Adrenal gland (tissue), 12 donors: ENCODE measurements around the gene ADCY2. TPM values are rescaled to one million over a fixed set of nuclear protein-coding genes. Genes with fewer than 3 reads are reported as not detected.

Experiments
- DNase-seq, 7 donors: peaks; one replicate each; pipeline ENCODE4 v3.0.0-alpha.2; 2019 to 2020
- H3K27ac ChIP-seq, 5 donors: fragments of 200-600 bp; sonication (generic) in 4 of 5; 1 replicate in 3 of 5; 2 replicates in 2 of 5; pipeline versions ENCODE4 v1.5.1 to v1.8.0; 2016 to 2020; ENCODE audit warnings: mild to moderate bottlenecking in 1 of 5
- H3K27me3 ChIP-seq: fragments of 200-600 bp; 2 replicates; pipeline ENCODE4 v1.8.0; 2021
- H3K36me3 ChIP-seq, 2 donors: fragments of 200-600 bp; replicated peaks in 1 of 2; 1 replicate in 1 of 2; 2 replicates in 1 of 2; pipeline versions ENCODE4 v1.5.1 to v1.8.0; 2018 to 2022
- H3K4me1 ChIP-seq, 2 donors: fragments of 200-600 bp; replicated peaks in 1 of 2; 1 replicate in 1 of 2; 2 replicates in 1 of 2; pipeline versions ENCODE4 v1.5.1 to v1.8.0; 2018 to 2021
- H3K4me3 ChIP-seq, 4 donors: fragments of 200-600 bp; sonication (generic) in 3 of 4; one replicate each; pipeline ENCODE4 v1.5.1; 2016 to 2018
- H3K9me3 ChIP-seq, 3 donors: fragments of 200-600 bp; sonication (generic) in 1 of 3; replicated peaks in 1 of 3; 1 replicate in 2 of 3; 2 replicates in 1 of 3; pipeline versions ENCODE4 v1.5.1 to v1.8.0; 2016 to 2021
- CTCF ChIP-seq, 6 experiments: fragments of 450-650 bp in 4 of 6; fragments of 200-600 bp in 2 of 6; sonication (generic) in 1 of 6; IDR thresholded peaks; 1 replicate in 5 of 6; 2 replicates in 1 of 6; pipeline versions ENCODE4 v1.5.1 to v1.8.0; 2016 to 2021; ENCODE audit warnings: antibody characterized with exemption in 6 of 6, mild to moderate bottlenecking in 2 of 6, moderate library complexity in 1 of 6
- POLR2A ChIP-seq, 2 donors: fragments of 450-650 bp; IDR thresholded peaks; one replicate each; pipeline ENCODE4 v1.6.1; 2017; ENCODE audit warnings: antibody characterized with exemption in 2 of 2, mild to moderate bottlenecking in 2 of 2, moderate library complexity in 1 of 2
- WGBS, 4 donors: extraction: QIAGEN DNeasy Blood & Tissue Kit in 2 of 4; methylation state at CpG; one replicate each; pipeline versions ENCODE4 v1.1.5 to v1.1.7; 2013 to 2017; 5-methylcytosine and 5-hydroxymethylcytosine counted together
- intact Hi-C, 2 donors: fragments of 100-400 bp; cut with DNase I; formaldehyde crosslinking; loops; one replicate each; pipeline versions ENCODE4 v1.14.1 to v1.15.0; 2022 to 2023
- polyA plus RNA-seq, 3 donors: library from polyadenylated mRNA; stranded (reverse); fragments of 200-250 nt in 2 of 3; fragments of 350-450 nt in 1 of 3; fragmentation: Illumina TruSeq in 1 of 3; extraction: RNeasy Lipid Tissue Mini Kit (QIAGEN cat#74804) in 1 of 3; gene quantifications; one replicate each; pipeline ENCODE4 v1.2.3, GENCODE V29; 2013 to 2014
- total RNA-seq, 9 donors: library from RNA; depleted of rRNA in 4 of 9; stranded (reverse); fragments of >200 nt in 4 of 9; fragments of 120-200 nt in 1 of 9; fragmentation: NEBNext Ultra II Directional in 1 of 9; extraction: Animal tissue kit (Norgen Biotek cat#: 25700) in 1 of 9; gene quantifications; one replicate each; pipeline versions ENCODE4 v1.1.0 to v1.2.4, GENCODE V29; 2013 to 2023
- donor health status: healthy with polysubstance abuse.
- donor health status: Bipolar disorder and iron deficiency.
- donor health status: DM: yes; HTN: yes; CAD: no.
- donor health status: DM: no; HTN: no; CAD: no.
- donor health status: DM: no; HTN: no; CAD: no.
- donor health status: DM: yes; HTN: yes; CAD: no.

The ADCY2 gene
- total and polyA plus RNA-seq, 12 donors: 0.85 to 6.6 (median 2.3) TPM

- H3K27ac ChIP-seq: no peak overlapping the region
- no peak overlapping the region for H3K4me3 ChIP-seq
- WGBS, 4 donors: 41 to 55% (median 52%) methylated on average over 8 to 9 of the region's 9 CpGs
- H3K4me1 ChIP-seq: peaks cover 0 to 6% of the 10 kb centered on the region in 2 donors
- no peaks in the 10 kb centered on the region for H3K27me3 ChIP-seq
- intact Hi-C loops: no loop called here
- H3K36me3 ChIP-seq: no peaks in the 10 kb centered on the region
- TF ChIP-seq POLR2A (IDR thresholded peaks at IDR 0.05) (no peak), CTCF (IDR thresholded peaks at IDR 0.05) (peak in 1 of 6 experiments; percentile 6)
- no peaks in the 10 kb centered on the region for H3K9me3 ChIP-seq
- no peak for DNase-seq
Measured at GRCh38 chr5:7816535-7816901, 420.6 kb downstream of the ADCY2 start.

GRCh38 chr5:7822449-7822848 lies 426.5 kb downstream of the ADCY2 start:
- Histone ChIP-seq H3K4me1 (no peaks in the 10 kb centered on the region), H3K4me3 (no peak overlapping the region), H3K27ac (no peak overlapping the region), H3K27me3 (no peaks in the 10 kb centered on the region), H3K36me3 (no peaks in the 10 kb centered on the region), H3K9me3 (no peaks in the 10 kb centered on the region)
- WGBS, 4 donors: 45 to 85% (median 71%) methylated on average over 3 of the region's 3 CpGs
- no peak for TF ChIP-seq CTCF (IDR thresholded peaks at IDR 0.05)
- TF ChIP-seq POLR2A (IDR thresholded peaks at IDR 0.05): no peak
- no peak for DNase-seq
- intact Hi-C loops: no loop called here

- WGBS, 4 donors: 62 to 75% (median 70%) methylated on average over 8 of the region's 8 CpGs
- Histone ChIP-seq H3K27me3 (no peaks in the 10 kb centered on the region), H3K4me1 (no peaks in the 10 kb centered on the region), H3K36me3 (no peaks in the 10 kb centered on the region), H3K9me3 (no peaks in the 10 kb centered on the region), H3K4me3 (no peak overlapping the region), H3K27ac (no peak overlapping the region)
- no peak for DNase-seq
- intact Hi-C loops: no loop called here
- TF ChIP-seq POLR2A (IDR thresholded peaks at IDR 0.05) (no peak), CTCF (IDR thresholded peaks at IDR 0.05) (no peak)
Measured at GRCh38 chr5:7823594-7823993, 427.7 kb downstream of the ADCY2 start.

GRCh38 chr5:7824995-7825394 lies 429.1 kb downstream of the ADCY2 start:
- no peak overlapping the region for H3K4me3 ChIP-seq
- no peaks in the 10 kb centered on the region for H3K36me3 ChIP-seq
- H3K27me3 ChIP-seq: no peaks in the 10 kb centered on the region
- H3K4me1 ChIP-seq: no peaks in the 10 kb centered on the region
- no peak for DNase-seq
- intact Hi-C loops: no loop called here
- WGBS, 4 donors: 86 to 96% (median 91%) methylated on average over 14 to 18 of the region's 18 CpGs
- H3K27ac ChIP-seq: no peak overlapping the region
- TF ChIP-seq CTCF (IDR thresholded peaks at IDR 0.05): no peak
- no peak for TF ChIP-seq POLR2A (IDR thresholded peaks at IDR 0.05)
- no peaks in the 10 kb centered on the region for H3K9me3 ChIP-seq
